Vagina (tissue), 2 donors: ENCODE measurements around the gene ZNF346.

Experiments
- CTCF ChIP-seq, 3 experiments: fragments of 450-650 bp in 2 of 3; fragments of 200-600 bp in 1 of 3; sonication (generic) in 1 of 3; IDR thresholded peaks; one replicate each; pipeline ENCODE4 v1.5.1; 2017 to 2019; ENCODE audit warnings: antibody characterized with exemption in 3 of 3, mild to moderate bottlenecking in 2 of 3, moderate library complexity in 2 of 3
- POLR2A ChIP-seq, 2 donors: fragments of 450-650 bp; IDR thresholded peaks; one replicate each; pipeline ENCODE4 v1.6.1; 2017; ENCODE audit warnings: antibody characterized with exemption in 2 of 2, mild to moderate bottlenecking in 2 of 2, moderate library complexity in 2 of 2
- POLR2AphosphoS5 ChIP-seq, 2 donors: sonication (generic); formaldehyde crosslinking; IDR thresholded peaks; one replicate each; pipeline ENCODE4 v1.9.0; 2017; ENCODE audit warnings: antibody characterized with exemption in 2 of 2, mild to moderate bottlenecking in 2 of 2, low read depth in 1 of 2; ENCODE audit not compliant: insufficient read depth in 1 of 2

- TF ChIP-seq POLR2A (IDR thresholded peaks at IDR 0.05): no peak
- TF ChIP-seq CTCF (IDR thresholded peaks at IDR 0.05): no peak
- TF ChIP-seq POLR2AphosphoS5 (IDR thresholded peaks at IDR 0.05; ENCODE audit: insufficient read depth in 1 of 2, low read depth in 1 of 2): no peak
Measured at GRCh38 chr5:177089825-177090641, 67.5 kb downstream of the ZNF346 start.
